Measurements from ENCODE around the gene DNER. TPM values are rescaled to one million over a fixed set of nuclear protein-coding genes. Genes with fewer than 3 reads are reported as not detected.

DNER gene
- total RNA-seq, 1 experiment from 2014 or later, result 2.9 TPM

GRCh38 chr2:229578052-229578846, 136.1 kb downstream of the DNER start:
- no peaks in the 10 kb centered on the region for H3K4me1 ChIP-seq (ENCODE audit: control insufficient read depth in 1 of 2, insufficient read depth in 2 of 2, low read length in 2 of 2)
- no peak overlapping the region for H2AFZ ChIP-seq (ENCODE audit: low read depth, low read length, poor library complexity, severe bottlenecking)
- ChIA-PET RAD21 (ENCODE audit: low non-redundant PET in 1 of 2, low total read pairs in 2 of 2, uncharacterized antibody in 2 of 2, unreplicated experiment in 2 of 2) (no interaction called here), POLR2A (no interaction called here), CTCF (interaction anchor here (1.7 kb wide), 1 partner anchor 9 kb away, joined by 6 read pairs; no protein-coding TSS in a partner anchor)
- no peaks in the 10 kb centered on the region for H3K36me3 ChIP-seq (ENCODE audit: control insufficient read depth in 1 of 2, insufficient read depth in 2 of 2, low read length in 2 of 2)
- BruUV-seq (replicated peaks), result no TSS peak
- H3K27ac ChIP-seq (ENCODE audit: low read depth, low read length), result no peak overlapping the region
- H3K9me3 ChIP-seq (ENCODE audit: control insufficient read depth in 1 of 2, insufficient read depth in 1 of 2, low read depth in 1 of 2, low read length in 2 of 2), result no peaks in the 10 kb centered on the region
- H3K4me3 ChIP-seq (replicated peaks in 1 of 2; ENCODE audit: low read depth in 1 of 2, low read length in 2 of 2), result no peak overlapping the region
- H4K20me1 ChIP-seq (ENCODE audit: insufficient read depth), result no peaks in the 10 kb centered on the region
- no peaks in the 10 kb centered on the region for H3K79me2 ChIP-seq (ENCODE audit: insufficient read depth, low read length)
- TF ChIP-seq EZH2phosphoT487 (IDR thresholded peaks at IDR 0.05; ENCODE audit: borderline replicate concordance) (no peak), CTCF (IDR thresholded peaks at IDR 0.05 in 2 of 3, conservative IDR thresholded peaks at IDR 0.05 in 1 of 3; ENCODE audit: borderline replicate concordance in 1 of 3, insufficient read depth in 1 of 3, low read depth in 2 of 3, low read length in 2 of 3) (peak in 1 of 3 experiments; percentile 16; a peak in 1 of 6 replicates)
- H3K27me3 ChIP-seq (ENCODE audit: insufficient read depth, low read length), result 0 out of 2 replicates have a peak, but pooled peaks cover 3% of the 10 kb centered on the region
- no peaks in the 10 kb centered on the region for H3K9me2 ChIP-seq (ENCODE audit: insufficient read depth)
- no peak for DNase-seq (ENCODE audit: low read depth, low spot score)
- ATAC-seq, result no peak
- H3K4me2 ChIP-seq (ENCODE audit: low read length), result no peak overlapping the region
- H3K9ac ChIP-seq (ENCODE audit: low read length), result no peak overlapping the region
- intact Hi-C loops (cut with micrococcal nuclease), result no loop called here

- POLR2A ChIA-PET, result no interaction called here
- Histone ChIP-seq H3K36me3 (ENCODE audit: control insufficient read depth in 1 of 2, insufficient read depth in 2 of 2, low read length in 2 of 2) (no peaks in the 10 kb centered on the region), H3K9me2 (ENCODE audit: insufficient read depth) (no peaks in the 10 kb centered on the region), H3K9me3 (ENCODE audit: control insufficient read depth in 1 of 2, insufficient read depth in 1 of 2, low read depth in 1 of 2, low read length in 2 of 2) (no peaks in the 10 kb centered on the region), H3K4me2 (ENCODE audit: low read length) (no peak overlapping the region), H3K79me2 (ENCODE audit: insufficient read depth, low read length) (no peaks in the 10 kb centered on the region), H2AFZ (ENCODE audit: low read depth, low read length, poor library complexity, severe bottlenecking) (no peak overlapping the region), H3K9ac (ENCODE audit: low read length) (no peak overlapping the region), H3K4me1 (ENCODE audit: control insufficient read depth in 1 of 2, insufficient read depth in 2 of 2, low read length in 2 of 2) (no peaks in the 10 kb centered on the region), H3K27ac (ENCODE audit: low read depth, low read length) (no peak overlapping the region), H3K4me3 (replicated peaks in 1 of 2; ENCODE audit: low read depth in 1 of 2, low read length in 2 of 2) (no peak overlapping the region), H4K20me1 (ENCODE audit: insufficient read depth) (no peaks in the 10 kb centered on the region), H3K27me3 (ENCODE audit: insufficient read depth, low read length) (0 out of 2 replicates have a peak, but pooled peaks cover 3% of the 10 kb centered on the region)
- CTCF ChIA-PET, result interaction anchor here (1.8 kb wide), 1 partner anchor 11 kb away, joined by 5 read pairs; no protein-coding TSS in a partner anchor
- intact Hi-C loops (cut with micrococcal nuclease), result no loop called here
- RAD21 ChIA-PET (ENCODE audit: low non-redundant PET in 1 of 2, low total read pairs in 2 of 2, uncharacterized antibody in 2 of 2, unreplicated experiment in 2 of 2), result no interaction called here
- DNase-seq (ENCODE audit: low read depth, low spot score), result no peak
- ATAC-seq, result no peak
- BruUV-seq (replicated peaks), result no TSS peak
- TF ChIP-seq POLR2AphosphoS5 (IDR thresholded peaks at IDR 0.05; ENCODE audit: low read depth, low read length) (no peak), FOSL1 (IDR thresholded peaks at IDR 0.05; ENCODE audit: low read depth) (no peak), EGR1 (IDR thresholded peaks at IDR 0.05; ENCODE audit: low read depth) (no peak), YY1 (IDR thresholded peaks at IDR 0.05; ENCODE audit: extremely low read depth, insufficient replicate concordance, low read depth, low read length) (no peak), MAX (IDR thresholded peaks at IDR 0.05) (no peak), REST (IDR thresholded peaks at IDR 0.05; ENCODE audit: low read depth) (no peak), ELF1 (IDR thresholded peaks at IDR 0.05; ENCODE audit: borderline replicate concordance, low read depth) (no peak), POLR2A (IDR thresholded peaks at IDR 0.05; ENCODE audit: borderline replicate concordance, extremely low read depth, insufficient read depth, insufficient read length) (no peak), ZNF274 (IDR thresholded peaks at IDR 0.05; ENCODE audit: low read depth, low read length) (no peak), ZFX (IDR thresholded peaks at IDR 0.05) (no peak), SIN3A (IDR thresholded peaks at IDR 0.05; ENCODE audit: low read depth) (no peak)
Measured at GRCh38 chr2:229575569-229576315, 138.6 kb downstream of the DNER start.

Measured in HCT116 (cell line).